Glutamatergic neuron (in vitro differentiated cells): ENCODE data around the gene PGAM1. TPM values are rescaled to one million over a fixed set of nuclear protein-coding genes. Genes with fewer than 3 reads are reported as not detected.

ENCODE experiments used
- DNase-seq: peaks from one replicate; pipeline ENCODE4 v3.0.0; 2022
- H3K27ac Mint-ChIP-seq: one replicate; pipeline ENCODE4 v1.8.0; 2020; ENCODE audit warnings: mild to moderate bottlenecking, mixed read lengths, inconsistent platforms; ENCODE audit not compliant: unreplicated experiment
- H3K27me3 Mint-ChIP-seq: one replicate; pipeline ENCODE4 v1.8.0; 2020; ENCODE audit warnings: mild to moderate bottlenecking, moderate library complexity, mixed read lengths, inconsistent platforms; ENCODE audit not compliant: unreplicated experiment
- H3K36me3 Mint-ChIP-seq: one replicate; pipeline ENCODE4 v1.8.0; 2020; ENCODE audit warnings: mild to moderate bottlenecking, mixed read lengths, inconsistent platforms; ENCODE audit not compliant: unreplicated experiment
- H3K4me1 Mint-ChIP-seq: one replicate; pipeline ENCODE4 v1.8.0; 2020; ENCODE audit warnings: mild to moderate bottlenecking, low read depth, mixed read lengths, inconsistent platforms; ENCODE audit not compliant: unreplicated experiment
- H3K4me3 Mint-ChIP-seq: one replicate; pipeline ENCODE4 v1.8.0; 2020; ENCODE audit warnings: mild to moderate bottlenecking, mixed read lengths, inconsistent platforms; ENCODE audit not compliant: unreplicated experiment
- H3K9me3 Mint-ChIP-seq: one replicate; pipeline ENCODE4 v1.8.0; 2020; ENCODE audit warnings: mild to moderate bottlenecking, moderate library complexity, mixed read lengths, inconsistent platforms; ENCODE audit not compliant: unreplicated experiment
- total RNA-seq: library from RNA; stranded (reverse); fragmentation: NEBNext Ultra II Directional; extraction: Animal tissue kit (Norgen Biotek cat#: 25700); gene quantifications from one replicate; pipeline ENCODE4 v1.2.1, GENCODE V29; 2021; ENCODE audit not compliant: unreplicated experiment
- TF ChIP-seq, protein P1 (sequence below): fragments of 200-600 bp; sonication (generic); IDR thresholded peaks from one replicate; pipeline ENCODE4 v1.5.0; 2021; ENCODE audit not compliant: partially characterized antibody, unreplicated experiment

The PGAM1 gene
- total RNA-seq, 1 donor from 2014 or later = 374 TPM

DNA sequence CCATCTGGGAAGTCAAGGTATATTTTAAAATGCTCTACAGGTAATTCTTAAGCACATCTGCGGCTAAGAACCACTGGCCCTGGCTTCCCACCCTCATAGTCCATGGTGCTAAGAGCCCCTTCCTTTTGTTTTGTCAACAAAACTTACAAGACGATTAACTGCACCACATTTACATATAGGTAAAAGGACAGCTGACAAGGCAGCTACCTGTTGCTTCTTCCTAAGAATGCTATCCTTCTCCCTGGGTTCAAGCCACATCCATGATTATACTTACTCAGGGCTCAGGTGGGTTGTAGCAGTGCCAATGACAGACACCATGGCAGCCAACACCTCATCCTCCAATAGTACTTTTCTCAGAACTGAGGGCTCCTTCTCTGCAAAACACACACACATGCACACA is 36.3 kb downstream of the PGAM1 start:
- Mint-ChIP-seq H3K9me3 (peaks cover 2% of the 10 kb centered on the region), H3K27ac (no peak overlapping the region), H3K4me1 (no peaks in the 10 kb centered on the region), H3K4me3 (no peak overlapping the region), H3K36me3 (peaks cover 4% of the 10 kb centered on the region), H3K27me3 (peaks cover 5% of the 10 kb centered on the region)
- DNase-seq = no peak
- TF ChIP-seq, protein P1, sequence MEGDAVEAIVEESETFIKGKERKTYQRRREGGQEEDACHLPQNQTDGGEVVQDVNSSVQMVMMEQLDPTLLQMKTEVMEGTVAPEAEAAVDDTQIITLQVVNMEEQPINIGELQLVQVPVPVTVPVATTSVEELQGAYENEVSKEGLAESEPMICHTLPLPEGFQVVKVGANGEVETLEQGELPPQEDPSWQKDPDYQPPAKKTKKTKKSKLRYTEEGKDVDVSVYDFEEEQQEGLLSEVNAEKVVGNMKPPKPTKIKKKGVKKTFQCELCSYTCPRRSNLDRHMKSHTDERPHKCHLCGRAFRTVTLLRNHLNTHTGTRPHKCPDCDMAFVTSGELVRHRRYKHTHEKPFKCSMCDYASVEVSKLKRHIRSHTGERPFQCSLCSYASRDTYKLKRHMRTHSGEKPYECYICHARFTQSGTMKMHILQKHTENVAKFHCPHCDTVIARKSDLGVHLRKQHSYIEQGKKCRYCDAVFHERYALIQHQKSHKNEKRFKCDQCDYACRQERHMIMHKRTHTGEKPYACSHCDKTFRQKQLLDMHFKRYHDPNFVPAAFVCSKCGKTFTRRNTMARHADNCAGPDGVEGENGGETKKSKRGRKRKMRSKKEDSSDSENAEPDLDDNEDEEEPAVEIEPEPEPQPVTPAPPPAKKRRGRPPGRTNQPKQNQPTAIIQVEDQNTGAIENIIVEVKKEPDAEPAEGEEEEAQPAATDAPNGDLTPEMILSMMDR = no peak

DNA sequence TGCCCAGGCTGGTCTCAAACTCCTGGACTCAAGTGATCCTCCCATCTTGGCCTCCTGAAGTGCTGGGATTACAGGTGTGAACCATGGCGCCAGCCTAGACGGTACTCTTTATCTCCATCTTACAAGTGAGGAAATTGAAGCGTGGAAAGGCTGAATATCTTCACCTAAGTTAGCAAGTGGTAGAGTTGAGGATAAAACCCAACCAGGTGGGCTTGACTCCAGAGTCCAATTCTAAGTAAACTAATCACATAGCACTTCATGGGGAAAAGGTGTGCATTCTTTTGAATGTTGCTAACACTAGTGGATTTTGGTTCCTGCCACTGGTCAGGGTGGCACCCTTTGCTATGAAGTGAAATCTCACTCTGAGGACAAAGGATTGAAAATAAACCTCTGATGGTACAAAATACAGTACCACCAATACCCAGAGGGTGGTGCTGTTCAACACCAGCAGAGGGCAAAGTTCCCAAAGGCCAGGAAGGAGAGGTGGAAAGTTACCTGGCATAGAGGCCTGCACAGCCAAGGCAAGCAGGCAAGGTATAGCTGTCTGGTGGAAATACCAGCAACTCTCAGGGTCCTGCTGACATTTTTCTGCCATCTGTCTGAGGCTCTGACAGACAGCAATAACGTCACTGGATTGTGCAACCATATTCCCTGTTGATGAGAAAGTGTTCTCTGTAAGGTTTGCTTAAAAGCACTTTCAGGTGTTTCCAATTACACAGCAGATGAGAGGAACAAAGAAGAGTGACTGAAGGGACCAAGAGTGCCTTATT is 37.6 kb downstream of the PGAM1 start:
- TF ChIP-seq, protein P1 = peak; percentile 85
- Mint-ChIP-seq H3K9me3 (no peaks in the 10 kb centered on the region), H3K4me1 (no peaks in the 10 kb centered on the region), H3K27ac (peak overlapping the region; percentile 38), H3K27me3 (peaks cover 2% of the 10 kb centered on the region), H3K4me3 (no peak overlapping the region), H3K36me3 (no peaks in the 10 kb centered on the region)
- peak; percentile 33 for DNase-seq

DNA sequence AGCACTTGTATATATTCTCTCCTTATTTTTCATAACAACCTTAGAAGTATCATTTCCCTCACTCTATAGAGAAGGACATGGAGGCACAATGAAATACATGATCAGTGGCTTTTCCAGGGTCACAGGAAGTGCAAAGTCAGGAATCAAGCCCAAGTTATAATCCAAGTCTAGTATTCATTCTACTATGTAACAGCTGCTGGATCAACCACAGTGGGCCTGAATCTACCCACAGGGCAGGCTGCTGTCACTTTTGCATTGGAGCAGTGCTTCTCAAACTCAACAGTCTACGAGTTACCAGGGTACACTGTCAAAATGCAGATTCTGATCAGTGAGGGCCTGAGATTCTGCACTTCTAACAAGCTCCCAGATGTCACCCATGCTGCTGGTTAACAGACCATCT is 38.2 kb downstream of the PGAM1 start:
- TF ChIP-seq, protein P1 = no peak
- peak overlapping the region; percentile 36 for H3K27ac Mint-ChIP-seq
- no peak for DNase-seq
- H3K36me3 Mint-ChIP-seq = no peaks in the 10 kb centered on the region
- no peaks in the 10 kb centered on the region for H3K9me3 Mint-ChIP-seq
- peaks cover 1% of the 10 kb centered on the region for H3K27me3 Mint-ChIP-seq
- H3K4me3 Mint-ChIP-seq = no peak overlapping the region
- no peaks in the 10 kb centered on the region for H3K4me1 Mint-ChIP-seq

DNA sequence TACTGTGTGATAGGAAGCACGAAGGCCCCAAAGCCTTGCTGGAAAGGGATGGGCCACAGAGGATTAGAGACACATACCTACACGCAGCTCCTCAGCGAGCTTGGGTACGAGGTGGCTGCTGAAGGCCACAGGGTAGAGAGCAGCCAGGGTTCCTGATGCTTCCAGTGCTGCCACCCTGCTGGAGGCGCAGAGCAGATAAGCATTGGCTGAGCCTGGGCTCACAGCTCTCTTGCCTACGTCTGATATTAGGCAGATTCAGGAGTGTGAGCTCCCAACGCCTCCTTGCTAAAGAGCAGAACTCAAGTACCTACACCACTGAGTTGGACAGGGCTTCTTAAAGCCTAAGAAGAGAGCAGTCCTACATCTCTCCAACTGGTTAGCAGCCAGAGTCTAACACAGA is 40.0 kb downstream of the PGAM1 start:
- Mint-ChIP-seq H3K4me3 (no peak overlapping the region), H3K9me3 (no peaks in the 10 kb centered on the region), H3K27me3 (no peaks in the 10 kb centered on the region), H3K27ac (no peak overlapping the region), H3K36me3 (no peaks in the 10 kb centered on the region), H3K4me1 (no peaks in the 10 kb centered on the region)
- no peak for DNase-seq
- TF ChIP-seq, protein P1 = no peak

DNA sequence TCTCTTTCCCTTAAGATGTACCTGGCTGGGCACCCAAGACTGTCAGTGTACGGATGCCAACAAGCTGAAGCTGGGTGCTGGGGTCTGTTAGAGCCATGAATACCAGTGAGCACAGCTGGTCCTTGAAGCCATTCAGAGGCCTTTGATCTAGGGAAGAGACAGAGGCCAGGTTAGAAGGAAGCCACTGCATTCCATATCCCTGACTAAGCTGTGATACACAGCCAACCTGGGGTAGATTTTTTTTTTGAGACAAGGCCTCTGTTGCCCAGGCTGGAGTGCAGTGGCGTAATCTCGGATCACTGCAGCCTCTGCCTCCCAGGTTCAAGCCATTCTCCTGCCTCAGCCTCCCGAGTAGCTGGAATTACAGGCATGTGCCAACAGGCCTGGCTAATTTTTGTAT is 40.8 kb downstream of the PGAM1 start:
- Mint-ChIP-seq H3K4me1 (no peaks in the 10 kb centered on the region), H3K27ac (no peak overlapping the region), H3K36me3 (no peaks in the 10 kb centered on the region), H3K4me3 (no peak overlapping the region), H3K9me3 (no peaks in the 10 kb centered on the region), H3K27me3 (no peaks in the 10 kb centered on the region)
- DNase-seq = no peak
- TF ChIP-seq, protein P1 = no peak
